ENCODE measurements around the gene PRUNE2.

The PRUNE2 gene

DNA sequence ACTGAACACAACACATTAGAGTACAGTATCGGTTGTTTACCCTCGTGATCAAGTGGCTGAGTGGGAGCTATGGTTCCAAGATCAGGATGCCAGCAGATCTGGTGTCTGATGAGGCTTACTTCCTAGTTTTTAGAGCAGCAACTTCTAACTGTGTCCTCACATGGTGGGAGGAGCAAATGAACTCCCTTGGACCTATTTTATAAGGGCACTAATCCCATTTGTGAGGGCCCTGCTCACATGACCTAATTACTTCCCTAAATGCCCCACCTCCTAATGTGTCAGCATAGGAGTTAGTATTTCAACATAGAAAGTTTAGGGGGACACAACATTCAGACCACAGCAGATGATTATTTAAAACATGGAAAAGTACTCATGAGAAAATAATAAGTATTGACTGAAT lies 335.1 kb downstream of the PRUNE2 start:
- Histone ChIP-seq H3K27me3 (ENCODE audit: insufficient read depth, insufficient read length) (no peaks in the 10 kb centered on the region), H3K9me3 (ENCODE audit: insufficient read depth, low read length) (no peaks in the 10 kb centered on the region; the same call in 1 of the 2 replicates), H3K4me3 (ENCODE audit: insufficient read length, low read depth) (no peak overlapping the region), H3K9ac (ENCODE audit: insufficient read length, low read depth) (no peak overlapping the region), H3K36me3 (ENCODE audit: insufficient read depth, insufficient read length, low read length) (no peaks in the 10 kb centered on the region), H3K4me1 (ENCODE audit: insufficient read depth, insufficient read length) (no peaks in the 10 kb centered on the region)
- TF ChIP-seq ZNF274 (IDR thresholded peaks at IDR 0.05; ENCODE audit: low read depth, low read length) (no peak), SUZ12 (IDR thresholded peaks at IDR 0.05; ENCODE audit: extremely low read depth, insufficient read depth, insufficient read length) (no peak), YY1 (IDR thresholded peaks at IDR 0.05; ENCODE audit: insufficient read depth, insufficient read length) (no peak)
- DNase-seq (ENCODE audit: low read depth, low spot score), result no peak

GRCh38 chr9:76567086-76567485 lies 338.8 kb downstream of the PRUNE2 start:
- TF ChIP-seq ZNF274 (IDR thresholded peaks at IDR 0.05; ENCODE audit: low read depth, low read length) (no peak), SUZ12 (IDR thresholded peaks at IDR 0.05; ENCODE audit: extremely low read depth, insufficient read depth, insufficient read length) (no peak), YY1 (IDR thresholded peaks at IDR 0.05; ENCODE audit: insufficient read depth, insufficient read length) (no peak)

DNA sequence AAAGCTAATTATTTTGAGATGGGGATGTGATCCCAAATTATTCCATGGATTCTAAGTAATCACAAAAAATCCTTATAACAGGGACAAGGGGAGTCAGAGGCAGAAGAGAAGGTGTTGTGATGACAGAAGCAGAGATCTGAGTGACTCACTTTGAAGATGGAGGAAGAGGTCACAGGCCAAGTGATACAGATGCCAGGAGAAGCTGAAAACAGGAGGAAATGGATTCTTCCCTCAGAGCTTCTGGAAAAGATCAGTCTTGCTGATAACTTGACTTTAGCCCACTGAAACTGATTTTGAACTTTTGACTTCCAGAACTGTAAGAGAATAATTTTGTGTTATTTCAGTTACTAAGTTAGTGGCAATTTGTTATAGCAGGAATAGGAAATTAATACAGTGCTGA lies 341.6 kb downstream of the PRUNE2 start:
- no peak for TF ChIP-seq ZNF274 (IDR thresholded peaks at IDR 0.05; ENCODE audit: low read depth, low read length)
- TF ChIP-seq SUZ12 (IDR thresholded peaks at IDR 0.05; ENCODE audit: extremely low read depth, insufficient read depth, insufficient read length), result no peak
- TF ChIP-seq YY1 (IDR thresholded peaks at IDR 0.05; ENCODE audit: insufficient read depth, insufficient read length), result no peak
- Histone ChIP-seq H3K9me3 (ENCODE audit: insufficient read depth, low read length) (no peaks in the 10 kb centered on the region), H3K4me1 (ENCODE audit: insufficient read depth, insufficient read length) (no peaks in the 10 kb centered on the region), H3K27me3 (ENCODE audit: insufficient read depth, insufficient read length) (no peaks in the 10 kb centered on the region), H3K36me3 (ENCODE audit: insufficient read depth, insufficient read length, low read length) (no peaks in the 10 kb centered on the region), H3K9ac (ENCODE audit: insufficient read length, low read depth) (no peak overlapping the region), H3K4me3 (ENCODE audit: insufficient read length, low read depth) (no peak overlapping the region)
- DNase-seq (ENCODE audit: low read depth, low spot score), result no peak

More at GRCh38 chr9:76567086-76567485, 338.8 kb downstream of the PRUNE2 start:
- Histone ChIP-seq H3K4me3 (ENCODE audit: insufficient read length, low read depth) (no peak overlapping the region), H3K9me3 (ENCODE audit: insufficient read depth, low read length) (no peaks in the 10 kb centered on the region; the same call in 1 of the 2 replicates), H3K27me3 (ENCODE audit: insufficient read depth, insufficient read length) (no peaks in the 10 kb centered on the region), H3K9ac (ENCODE audit: insufficient read length, low read depth) (no peak overlapping the region), H3K4me1 (ENCODE audit: insufficient read depth, insufficient read length) (no peaks in the 10 kb centered on the region), H3K36me3 (ENCODE audit: insufficient read depth, insufficient read length, low read length) (no peaks in the 10 kb centered on the region)
- DNase-seq (ENCODE audit: low read depth, low spot score), result no peak

DNA sequence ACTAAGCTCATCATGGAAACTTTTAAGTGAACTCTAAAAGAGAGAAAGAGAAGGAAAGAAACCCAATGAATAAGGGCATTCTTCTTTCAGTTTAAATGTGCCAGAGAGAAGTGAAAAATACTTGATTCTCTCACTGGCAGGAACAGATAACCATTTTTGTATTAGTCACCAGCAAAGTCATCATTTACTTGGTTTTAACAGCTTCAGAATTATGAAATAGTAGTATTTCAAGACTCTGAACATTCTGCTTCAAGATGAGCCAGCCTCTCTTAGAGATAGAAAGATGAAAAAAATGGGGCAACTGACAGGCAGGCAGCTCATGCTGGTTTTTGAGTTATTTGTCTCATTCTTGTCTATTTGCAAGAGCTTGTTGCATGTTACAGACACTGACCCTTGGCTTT lies 343.4 kb downstream of the PRUNE2 start:
- no peak for TF ChIP-seq ZNF274 (IDR thresholded peaks at IDR 0.05; ENCODE audit: low read depth, low read length)
- no peak for TF ChIP-seq YY1 (IDR thresholded peaks at IDR 0.05; ENCODE audit: insufficient read depth, insufficient read length)
- TF ChIP-seq SUZ12 (IDR thresholded peaks at IDR 0.05; ENCODE audit: extremely low read depth, insufficient read depth, insufficient read length), result no peak
- Histone ChIP-seq H3K36me3 (ENCODE audit: insufficient read depth, insufficient read length, low read length) (no peaks in the 10 kb centered on the region), H3K4me1 (ENCODE audit: insufficient read depth, insufficient read length) (no peaks in the 10 kb centered on the region), H3K27me3 (ENCODE audit: insufficient read depth, insufficient read length) (no peaks in the 10 kb centered on the region), H3K4me3 (ENCODE audit: insufficient read length, low read depth) (no peak overlapping the region), H3K9me3 (ENCODE audit: insufficient read depth, low read length) (no peaks in the 10 kb centered on the region; the same call in 1 of the 2 replicates), H3K9ac (ENCODE audit: insufficient read length, low read depth) (no peak overlapping the region)
- DNase-seq (ENCODE audit: low read depth, low spot score), result no peak

- no peak for DNase-seq (ENCODE audit: low read depth, low spot score)
- no peaks in the 10 kb centered on the region for H3K4me1 ChIP-seq (ENCODE audit: insufficient read depth, insufficient read length)
- no peaks in the 10 kb centered on the region; the same call in 1 of the 2 replicates for H3K9me3 ChIP-seq (ENCODE audit: insufficient read depth, low read length)
- TF ChIP-seq ZNF274 (IDR thresholded peaks at IDR 0.05; ENCODE audit: low read depth, low read length), result no peak
- TF ChIP-seq YY1 (IDR thresholded peaks at IDR 0.05; ENCODE audit: insufficient read depth, insufficient read length), result no peak
- TF ChIP-seq SUZ12 (IDR thresholded peaks at IDR 0.05; ENCODE audit: extremely low read depth, insufficient read depth, insufficient read length), result no peak
- H3K27me3 ChIP-seq (ENCODE audit: insufficient read depth, insufficient read length), result no peaks in the 10 kb centered on the region
- no peaks in the 10 kb centered on the region for H3K36me3 ChIP-seq (ENCODE audit: insufficient read depth, insufficient read length, low read length)
- no peak overlapping the region for H3K9ac ChIP-seq (ENCODE audit: insufficient read length, low read depth)
- no peak overlapping the region for H3K4me3 ChIP-seq (ENCODE audit: insufficient read length, low read depth)
These were observed 344.0 kb downstream of the PRUNE2 start for GRCh38 chr9:76561900-76562299.

All from NT2/D1 (cell line).